Stimulated activated CD8-positive, alpha-beta memory T cell treated with anti-CD3 and anti-CD28 coated beads, Interleukin-12 subunit alpha, Interleukin-12 subunit beta, amount 100 ng/mL, for 24 hours (primary cell): ENCODE data around the gene C1GALT1.

Experiments used
- DNase-seq: peaks from one replicate; pipeline ENCODE4 v3.0.0-alpha.2; 2020; ENCODE audit errors: extremely low read depth

C1GALT1 gene

GRCh38 chr7:7201578-7202374 is 19.4 kb downstream of the C1GALT1 start:
- DNase-seq: no peak

DNA sequence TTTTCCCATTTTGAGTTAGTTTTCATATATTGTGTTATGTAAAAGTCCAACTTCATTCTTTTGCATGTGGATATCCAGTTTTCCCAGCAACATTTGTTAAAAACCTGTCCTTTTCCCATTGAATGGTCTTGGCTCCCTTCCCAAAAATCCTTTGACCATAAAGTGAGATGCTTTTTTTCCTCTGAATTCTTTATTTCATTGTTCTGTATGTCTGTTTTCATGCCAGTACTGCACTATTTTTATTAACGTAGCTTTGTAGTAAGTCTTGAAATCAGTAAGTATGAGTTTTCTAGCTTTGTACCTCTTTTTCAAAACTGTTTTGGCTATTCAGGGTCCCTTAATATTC is 20.0 kb downstream of the C1GALT1 start:
- no peak for DNase-seq

GRCh38 chr7:7203813-7204575 is 21.6 kb downstream of the C1GALT1 start:
- no peak for DNase-seq

- DNase-seq: no peak
Observed at GRCh38 chr7:7207876-7208275, 25.5 kb downstream of the C1GALT1 start.

DNA sequence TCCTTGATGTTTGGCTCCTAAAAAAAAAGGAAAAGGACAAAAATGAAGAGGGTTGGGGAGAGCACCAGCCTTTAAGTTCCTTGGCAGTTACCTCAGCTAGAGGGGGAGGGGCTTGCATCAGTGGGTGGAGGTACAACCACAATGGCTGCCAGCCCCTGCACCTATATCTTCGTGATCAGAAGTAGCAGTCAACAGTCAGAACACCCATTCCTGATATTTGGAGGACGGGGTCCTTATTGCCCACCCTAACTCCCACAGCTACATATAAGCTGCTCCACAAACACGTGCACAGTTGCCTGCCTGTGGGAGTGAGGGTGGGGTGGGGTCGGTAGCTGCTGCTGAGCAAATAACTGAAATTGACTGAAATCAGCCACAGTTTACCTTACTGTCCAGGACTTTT is 26.2 kb downstream of the C1GALT1 start:
- no peak for DNase-seq

DNA sequence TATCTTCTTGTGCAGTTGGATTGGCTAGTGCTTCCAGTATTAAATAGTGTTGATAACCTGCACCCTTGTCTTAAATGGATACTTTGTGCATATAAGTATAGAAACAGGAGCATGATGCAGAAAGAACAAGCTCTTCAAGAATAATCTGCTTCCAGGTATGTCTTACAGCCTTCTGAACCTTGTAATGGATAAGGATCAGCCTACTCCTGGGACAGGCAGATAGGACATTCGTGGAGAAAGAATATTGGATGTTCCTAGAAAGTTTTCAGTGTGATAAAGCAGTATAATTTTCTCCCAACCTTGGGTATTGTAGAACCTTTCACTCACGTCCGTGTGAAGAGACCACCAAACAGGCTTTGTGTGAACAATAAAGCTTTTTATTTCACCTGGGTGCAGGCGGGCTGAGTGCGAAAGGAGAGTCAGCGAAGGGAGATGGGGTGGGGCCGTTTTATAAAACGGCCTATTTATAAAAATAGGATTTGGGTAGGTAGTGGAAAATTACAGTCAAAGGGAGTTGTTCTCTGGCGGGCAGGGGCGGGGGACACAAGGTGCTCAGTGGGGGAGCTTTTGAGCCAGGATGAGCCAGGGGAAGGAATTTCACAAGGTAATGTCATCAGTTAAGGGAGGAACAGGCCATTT is 27.2 kb downstream of the C1GALT1 start:
- no peak for DNase-seq

DNA sequence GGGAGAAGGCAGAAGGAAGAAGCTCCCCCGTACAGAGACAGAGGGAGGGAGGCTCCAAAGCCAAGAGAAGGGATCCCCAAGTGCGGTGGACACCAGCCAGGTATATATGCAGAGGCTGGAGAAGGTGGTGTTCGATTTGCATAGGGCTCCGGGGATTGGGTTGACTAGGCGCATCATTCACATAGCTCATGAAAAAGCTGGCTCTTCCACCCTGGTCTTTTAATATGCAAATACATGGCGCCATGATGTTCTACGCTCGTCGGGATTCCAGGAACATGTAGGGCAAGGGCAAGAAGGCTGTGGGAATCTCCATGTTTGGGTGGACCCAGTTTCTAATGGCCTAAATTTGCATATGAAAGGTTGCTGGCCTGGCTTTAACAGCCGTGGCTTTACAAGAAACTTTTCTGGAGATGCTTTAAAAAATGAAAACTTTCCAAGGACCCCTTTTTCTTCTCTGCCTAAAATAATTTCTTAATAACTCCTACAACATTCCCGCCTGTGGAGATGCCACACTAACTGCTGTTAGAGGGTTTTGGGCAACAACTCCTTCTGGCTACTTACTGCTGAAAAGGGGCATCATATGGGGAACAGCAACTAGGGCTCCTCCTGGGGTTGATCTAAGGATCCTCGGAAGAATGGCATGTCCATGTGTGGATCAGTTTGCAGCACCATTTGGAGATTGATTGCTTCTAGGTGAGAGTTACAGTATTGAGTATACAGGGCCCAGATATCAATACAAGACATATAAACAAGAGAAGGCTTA is 28.3 kb downstream of the C1GALT1 start:
- DNase-seq: no peak

DNA sequence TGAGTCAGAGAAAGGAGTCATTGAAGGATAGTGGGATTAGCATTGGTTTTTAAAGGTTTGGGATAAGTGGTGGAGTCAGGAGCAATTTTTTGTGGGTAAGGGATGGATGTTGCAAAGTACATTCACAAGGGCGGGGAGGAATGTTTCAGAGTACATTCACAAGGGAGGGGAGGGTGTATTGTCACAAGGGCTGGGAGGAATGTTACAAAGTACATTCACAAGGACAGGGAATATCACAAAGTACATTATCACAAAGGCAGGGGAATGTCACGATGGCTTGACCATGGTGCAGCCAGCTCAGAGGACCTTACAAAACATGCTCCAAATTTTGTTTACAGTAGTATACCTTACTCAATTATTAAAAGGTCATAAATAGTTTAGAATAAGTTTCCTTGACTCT is 30.3 kb downstream of the C1GALT1 start:
- no peak for DNase-seq

- DNase-seq: no peak
Observed at GRCh38 chr7:7214398-7215347, 32.3 kb downstream of the C1GALT1 start.

- no peak for DNase-seq
Observed at GRCh38 chr7:7216279-7216678, 33.9 kb downstream of the C1GALT1 start.

DNA sequence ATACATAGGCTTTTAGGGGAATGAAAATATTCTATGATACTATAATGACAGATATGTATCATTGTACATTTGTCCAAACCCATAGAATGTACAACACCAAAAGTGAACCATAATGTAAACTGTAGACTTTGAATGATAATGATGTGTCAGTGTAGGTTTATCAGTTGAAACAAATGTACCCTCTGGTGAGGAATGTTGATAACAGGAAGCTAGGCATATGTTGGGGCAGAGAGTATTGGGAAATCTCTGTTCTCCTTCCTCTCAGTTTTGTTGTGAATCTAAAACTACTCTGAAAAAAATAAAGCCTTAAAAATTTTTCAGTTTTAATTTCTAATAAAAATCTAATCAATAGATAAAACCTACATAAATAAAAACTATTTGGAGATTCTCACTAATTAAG is 36.9 kb downstream of the C1GALT1 start:
- no peak for DNase-seq

GRCh38 chr7:7220821-7221220 is 38.5 kb downstream of the C1GALT1 start:
- no peak for DNase-seq

- DNase-seq: no peak
Observed at GRCh38 chr7:7221599-7222038, 39.3 kb downstream of the C1GALT1 start.

DNA sequence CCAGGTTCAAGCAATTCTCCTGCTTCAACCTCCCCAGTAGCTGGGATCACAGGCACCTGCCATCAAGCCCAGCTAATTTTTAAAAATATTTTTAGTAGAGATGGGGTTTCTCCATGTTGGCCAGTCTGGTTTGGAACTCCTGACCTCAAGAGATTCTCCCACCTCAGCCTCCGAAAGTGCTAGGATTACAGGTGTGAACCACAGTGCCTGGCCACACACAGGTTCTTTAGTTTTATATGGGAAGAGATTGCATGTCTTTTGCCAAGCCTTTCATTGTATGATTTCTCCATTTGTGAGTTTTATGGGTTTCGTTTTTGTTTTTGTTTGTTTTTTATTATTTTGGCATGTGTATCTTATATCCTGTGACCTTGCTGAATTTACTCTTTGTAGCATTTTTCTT is 40.9 kb downstream of the C1GALT1 start:
- no peak for DNase-seq

GRCh38 chr7:7226407-7226806 is 44.1 kb downstream of the C1GALT1 start:
- no peak for DNase-seq

- no peak for DNase-seq
Observed at GRCh38 chr7:7228472-7228871, 46.1 kb downstream of the C1GALT1 start.

GRCh38 chr7:7228967-7229366 is 46.6 kb downstream of the C1GALT1 start:
- DNase-seq: no peak

DNA sequence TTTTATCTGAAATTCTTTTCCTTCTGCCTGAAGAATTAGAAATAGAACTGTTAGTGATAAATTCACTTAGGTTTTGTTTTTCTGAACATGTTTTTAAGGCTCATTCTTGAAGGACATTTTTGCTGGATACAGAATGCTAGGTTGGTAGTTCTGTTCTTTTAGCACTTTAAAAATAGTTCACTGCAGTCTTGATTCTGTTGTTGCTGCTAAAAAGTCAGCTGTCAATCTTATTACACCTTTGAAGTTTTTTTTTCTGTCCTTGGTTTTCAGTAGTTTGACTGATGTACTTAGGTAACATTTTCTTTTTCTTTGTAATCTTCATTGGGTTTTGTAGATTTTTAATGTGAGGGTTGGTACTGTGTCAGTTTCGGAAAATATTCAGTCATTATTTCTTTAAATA is 48.7 kb downstream of the C1GALT1 start:
- no peak for DNase-seq

- DNase-seq: no peak
Observed at GRCh38 chr7:7231865-7232264, 49.5 kb downstream of the C1GALT1 start.

- no peak for DNase-seq
Observed at GRCh38 chr7:7235347-7235746, 53.0 kb downstream of the C1GALT1 start.

- no peak for DNase-seq
Observed at GRCh38 chr7:7236041-7236440, 53.7 kb downstream of the C1GALT1 start.
